Measurements from ENCODE around the gene GP5.

The GP5 gene

DNA sequence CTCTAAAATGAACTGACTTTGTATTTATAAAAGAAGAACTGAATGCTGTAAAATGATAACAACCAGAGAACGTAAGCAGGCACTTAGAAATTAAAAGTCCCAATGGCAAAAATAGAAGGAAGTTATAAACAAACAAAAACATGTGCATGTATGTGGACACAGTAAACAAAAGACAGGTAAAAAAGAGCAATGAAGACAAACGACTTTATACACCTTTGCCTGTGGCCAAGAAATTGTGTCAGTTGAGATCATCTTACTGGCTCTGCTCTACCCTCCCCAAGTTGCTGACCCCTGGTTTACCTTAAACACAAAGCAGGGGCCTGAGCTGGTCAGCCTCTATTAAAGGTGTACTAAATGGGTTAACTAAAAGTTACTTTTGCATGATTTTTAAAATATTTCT, 41.7 kb upstream of the GP5 start:
- ChIA-PET CTCF (interaction anchor here (0.7 to 1.2 kb wide), 6 partner anchors 11 to 231 kb away, joined by 3 to 4 read pairs (median 3); partner anchors contain the start of gene LSG1), POLR2A (no interaction called here)
- TF ChIP-seq, protein P1, sequence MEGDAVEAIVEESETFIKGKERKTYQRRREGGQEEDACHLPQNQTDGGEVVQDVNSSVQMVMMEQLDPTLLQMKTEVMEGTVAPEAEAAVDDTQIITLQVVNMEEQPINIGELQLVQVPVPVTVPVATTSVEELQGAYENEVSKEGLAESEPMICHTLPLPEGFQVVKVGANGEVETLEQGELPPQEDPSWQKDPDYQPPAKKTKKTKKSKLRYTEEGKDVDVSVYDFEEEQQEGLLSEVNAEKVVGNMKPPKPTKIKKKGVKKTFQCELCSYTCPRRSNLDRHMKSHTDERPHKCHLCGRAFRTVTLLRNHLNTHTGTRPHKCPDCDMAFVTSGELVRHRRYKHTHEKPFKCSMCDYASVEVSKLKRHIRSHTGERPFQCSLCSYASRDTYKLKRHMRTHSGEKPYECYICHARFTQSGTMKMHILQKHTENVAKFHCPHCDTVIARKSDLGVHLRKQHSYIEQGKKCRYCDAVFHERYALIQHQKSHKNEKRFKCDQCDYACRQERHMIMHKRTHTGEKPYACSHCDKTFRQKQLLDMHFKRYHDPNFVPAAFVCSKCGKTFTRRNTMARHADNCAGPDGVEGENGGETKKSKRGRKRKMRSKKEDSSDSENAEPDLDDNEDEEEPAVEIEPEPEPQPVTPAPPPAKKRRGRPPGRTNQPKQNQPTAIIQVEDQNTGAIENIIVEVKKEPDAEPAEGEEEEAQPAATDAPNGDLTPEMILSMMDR (IDR thresholded peaks at IDR 0.05; ENCODE audit: control extremely low read depth, extremely low read depth, low read depth, missing control alignments) = no peak
- DNase-seq (ENCODE audit: extremely low spot score) = no peak

DNA sequence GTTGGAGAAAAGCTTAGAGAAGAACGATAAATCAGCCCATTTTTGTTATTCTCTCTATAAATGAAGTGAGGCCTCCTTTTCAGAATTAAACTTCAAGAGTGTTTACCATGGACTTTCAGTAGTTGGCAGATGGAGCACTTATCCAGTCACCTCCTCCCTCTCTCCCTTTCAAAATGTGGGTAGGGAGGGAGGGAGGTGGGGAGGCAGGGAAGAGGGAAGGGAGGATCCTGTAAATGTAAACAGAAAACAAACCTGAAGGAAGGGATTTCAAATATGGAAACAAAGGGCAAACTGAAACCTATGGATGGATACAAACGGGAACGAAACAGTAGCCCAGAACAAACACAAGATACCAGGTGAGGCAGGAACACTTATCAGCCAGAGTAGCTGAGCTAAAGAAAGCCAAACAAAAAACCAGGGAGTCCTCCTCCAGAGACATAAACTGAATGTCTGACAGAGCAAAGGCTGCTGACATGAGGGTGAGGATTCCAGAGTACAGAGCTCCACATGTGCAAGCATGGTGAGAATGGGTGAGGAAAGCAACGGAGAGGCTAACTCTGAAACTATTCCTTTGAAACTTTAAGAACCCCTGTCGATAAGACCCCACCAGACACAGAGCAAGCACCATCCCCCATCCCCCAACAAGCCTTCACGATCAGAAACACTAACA, 41.0 kb upstream of the GP5 start:
- no peak for DNase-seq (ENCODE audit: extremely low spot score)
- TF ChIP-seq, protein P1 (IDR thresholded peaks at IDR 0.05; ENCODE audit: control extremely low read depth, extremely low read depth, low read depth, missing control alignments) = no peak
- ChIA-PET POLR2A (no interaction called here), CTCF (interaction anchor here (0.7 to 1.6 kb wide), 5 partner anchors 10 to 147 kb away, joined by 3 to 4 read pairs (median 3); no protein-coding TSS in a partner anchor)

DNA sequence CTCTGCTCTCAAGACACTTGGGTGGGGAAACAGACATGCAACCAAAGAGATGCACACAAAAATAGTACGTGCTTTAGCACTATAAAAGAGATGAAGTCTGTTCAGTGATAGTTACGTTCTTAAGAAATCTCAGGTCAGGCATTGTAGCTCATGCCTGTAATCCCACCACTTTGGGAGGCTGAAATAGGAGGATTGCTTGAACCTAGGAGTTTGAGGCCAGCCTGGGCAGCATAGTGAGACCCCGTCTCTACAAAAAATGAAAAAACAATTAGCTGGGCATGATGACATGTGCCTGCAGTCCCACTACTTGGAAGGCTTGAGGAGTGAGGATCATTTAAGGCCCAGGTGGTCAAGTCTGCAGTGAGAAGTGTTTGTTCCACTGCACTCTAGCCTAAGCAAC, 35.4 kb upstream of the GP5 start:
- DNase-seq (ENCODE audit: extremely low spot score) = no peak
- TF ChIP-seq, protein P1 (IDR thresholded peaks at IDR 0.05; ENCODE audit: control extremely low read depth, extremely low read depth, low read depth, missing control alignments) = no peak
- POLR2A ChIA-PET = no interaction called here
- CTCF ChIA-PET = interaction anchor here (1.0 to 2.1 kb wide), 3 partner anchors 12 to 38 kb away, joined by 3 to 9 read pairs (median 5); no protein-coding TSS in a partner anchor

DNA sequence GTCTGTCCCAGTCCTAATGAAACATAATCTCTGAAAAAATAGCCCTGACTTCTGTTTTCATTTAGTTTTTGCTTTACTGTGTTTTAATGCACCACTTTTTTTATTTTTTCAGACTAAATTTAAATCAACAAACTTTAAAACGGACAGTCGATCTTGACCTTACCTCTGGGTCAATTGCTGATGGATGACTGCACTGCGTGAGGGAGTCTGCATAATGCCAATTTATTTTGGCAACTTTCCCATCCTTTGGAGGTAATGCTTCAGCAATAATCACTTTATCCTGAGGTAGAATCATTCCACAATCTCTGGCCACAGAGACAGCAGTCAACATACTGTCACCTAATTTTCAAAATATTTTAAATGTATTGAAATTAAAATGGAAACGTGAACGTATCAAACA, 32.5 kb upstream of the GP5 start:
- DNase-seq (ENCODE audit: extremely low spot score) = no peak
- TF ChIP-seq, protein P1 (IDR thresholded peaks at IDR 0.05; ENCODE audit: control extremely low read depth, extremely low read depth, low read depth, missing control alignments) = no peak
- ChIA-PET POLR2A (no interaction called here), CTCF (no interaction called here)

DNA sequence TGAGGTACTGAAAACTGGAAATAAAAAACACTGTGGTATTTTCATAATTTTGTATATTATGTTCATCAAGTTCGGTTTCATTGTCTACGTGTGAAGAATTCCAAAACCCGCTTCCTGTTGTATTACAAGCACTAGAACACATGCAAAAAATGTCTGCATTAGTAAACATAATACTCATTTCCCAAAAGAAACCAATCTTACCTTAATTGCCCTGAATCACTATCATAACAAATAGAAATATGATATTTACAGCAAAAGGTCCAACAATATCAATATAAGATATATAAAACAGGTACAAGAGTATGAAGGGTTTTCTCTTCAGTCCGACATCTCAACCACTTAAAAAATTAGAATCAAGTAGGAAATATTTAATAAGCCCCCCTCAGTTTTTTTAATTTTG, 26.3 kb upstream of the GP5 start:
- ChIA-PET CTCF (no interaction called here), POLR2A (no interaction called here)
- DNase-seq (ENCODE audit: extremely low spot score) = no peak
- TF ChIP-seq, protein P1 (IDR thresholded peaks at IDR 0.05; ENCODE audit: control extremely low read depth, extremely low read depth, low read depth, missing control alignments) = no peak

DNA sequence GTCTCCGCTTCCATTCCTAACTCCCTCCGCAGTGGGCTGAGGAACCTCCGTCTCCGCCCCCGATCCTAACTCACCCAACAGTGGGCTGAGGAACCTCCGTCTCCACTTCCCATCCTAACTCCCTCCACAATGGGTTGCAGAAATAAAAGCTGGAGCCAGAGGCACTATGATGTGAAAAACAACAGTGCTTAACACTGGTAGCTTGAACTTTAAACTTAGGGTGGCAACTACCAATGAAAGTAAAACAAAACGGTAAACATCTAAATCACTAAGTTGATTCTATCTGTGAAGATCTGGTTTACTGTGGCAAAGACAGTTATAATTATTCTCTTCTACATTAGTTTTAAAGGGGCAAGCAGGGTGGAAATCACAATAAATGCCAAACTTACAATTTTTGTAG, 25.9 kb upstream of the GP5 start:
- POLR2A ChIA-PET = no interaction called here
- TF ChIP-seq, protein P1 (IDR thresholded peaks at IDR 0.05; ENCODE audit: control extremely low read depth, extremely low read depth, low read depth, missing control alignments) = no peak
- DNase-seq (ENCODE audit: extremely low spot score) = no peak
- CTCF ChIA-PET = no interaction called here

All from GM10248 (cell line).